Activated CD4-positive, alpha-beta T cell treated with anti-CD3 and anti-CD28 coated beads for 24 hours (primary cell): Measurements from ENCODE around the gene BAG3.
A peak's percentile ranks its signal among the peaks of the same experiment; 100 is the strongest.
"Not testable (repeated sequence)": the region's sequence is repeated elsewhere in the genome, so short reads cannot be mapped to it uniquely, and the experiment has no call there.

Experiments
- DNase-seq, 2 donors: peaks; one replicate each; pipeline ENCODE4 v3.0.0-alpha.2; 2020; ENCODE audit warnings: low read depth in 2 of 2

BAG3 gene

GRCh38 chr10:119640875-119641526 lies 10.2 kb upstream of the BAG3 start:
- DNase-seq: no peak

GRCh38 chr10:119642556-119643111 lies 8.5 kb upstream of the BAG3 start:
- DNase-seq: no peak

- DNase-seq: no peak
Observed at GRCh38 chr10:119643306-119644204, 7.6 kb upstream of the BAG3 start.

DNA sequence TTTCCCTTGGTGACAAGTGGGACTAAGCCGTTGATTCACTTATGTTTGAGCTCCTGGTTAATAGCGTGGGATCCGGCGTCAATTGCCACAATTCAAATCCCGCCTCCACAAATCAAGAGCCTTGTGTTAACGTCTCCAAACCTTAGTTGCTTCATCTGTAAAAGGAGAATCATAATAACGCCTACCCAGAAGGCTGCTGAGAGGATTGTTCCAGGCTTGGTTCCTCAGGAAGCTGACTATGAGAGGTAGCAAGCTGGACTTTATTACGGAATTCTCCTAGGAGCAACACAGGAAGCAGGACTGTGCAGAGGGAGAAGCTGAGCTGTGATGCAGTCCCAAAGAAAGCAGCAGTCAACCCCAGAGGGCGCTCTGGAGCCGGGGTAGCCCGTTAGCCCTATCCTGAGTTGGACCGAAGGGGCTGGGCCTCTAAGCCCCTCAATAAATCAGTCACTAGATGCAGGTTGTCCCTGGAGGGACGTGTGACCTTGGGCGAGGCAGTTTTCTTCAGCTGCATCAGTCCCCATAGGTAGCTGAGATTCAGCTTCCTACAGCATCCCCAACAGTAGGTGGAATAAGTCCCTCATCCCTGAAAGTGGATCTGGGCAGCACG lies 6.9 kb upstream of the BAG3 start:
- DNase-seq: no peak

GRCh38 chr10:119644994-119645393 lies 6.2 kb upstream of the BAG3 start:
- DNase-seq: no peak

DNA sequence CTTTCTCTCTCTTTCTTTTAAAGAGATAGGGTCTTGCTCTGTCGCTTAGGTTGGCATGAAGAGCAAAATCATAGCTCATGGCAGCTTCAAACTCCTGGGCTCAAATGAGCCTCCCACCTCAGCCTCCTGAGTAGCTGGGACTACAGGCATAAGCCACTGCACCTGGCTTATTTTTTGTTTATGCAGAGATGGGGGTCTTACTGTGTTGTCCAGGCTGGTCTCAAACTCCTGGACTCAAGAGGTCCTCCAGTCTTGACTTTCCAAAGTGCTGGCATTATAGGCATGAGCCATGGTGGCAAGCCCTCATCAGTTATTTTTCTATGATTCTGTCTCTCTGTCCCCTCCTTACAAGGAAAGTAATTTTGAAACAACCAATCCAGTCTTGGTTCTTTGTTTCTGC lies 1.1 kb upstream of the BAG3 start:
- DNase-seq: no peak

DNA sequence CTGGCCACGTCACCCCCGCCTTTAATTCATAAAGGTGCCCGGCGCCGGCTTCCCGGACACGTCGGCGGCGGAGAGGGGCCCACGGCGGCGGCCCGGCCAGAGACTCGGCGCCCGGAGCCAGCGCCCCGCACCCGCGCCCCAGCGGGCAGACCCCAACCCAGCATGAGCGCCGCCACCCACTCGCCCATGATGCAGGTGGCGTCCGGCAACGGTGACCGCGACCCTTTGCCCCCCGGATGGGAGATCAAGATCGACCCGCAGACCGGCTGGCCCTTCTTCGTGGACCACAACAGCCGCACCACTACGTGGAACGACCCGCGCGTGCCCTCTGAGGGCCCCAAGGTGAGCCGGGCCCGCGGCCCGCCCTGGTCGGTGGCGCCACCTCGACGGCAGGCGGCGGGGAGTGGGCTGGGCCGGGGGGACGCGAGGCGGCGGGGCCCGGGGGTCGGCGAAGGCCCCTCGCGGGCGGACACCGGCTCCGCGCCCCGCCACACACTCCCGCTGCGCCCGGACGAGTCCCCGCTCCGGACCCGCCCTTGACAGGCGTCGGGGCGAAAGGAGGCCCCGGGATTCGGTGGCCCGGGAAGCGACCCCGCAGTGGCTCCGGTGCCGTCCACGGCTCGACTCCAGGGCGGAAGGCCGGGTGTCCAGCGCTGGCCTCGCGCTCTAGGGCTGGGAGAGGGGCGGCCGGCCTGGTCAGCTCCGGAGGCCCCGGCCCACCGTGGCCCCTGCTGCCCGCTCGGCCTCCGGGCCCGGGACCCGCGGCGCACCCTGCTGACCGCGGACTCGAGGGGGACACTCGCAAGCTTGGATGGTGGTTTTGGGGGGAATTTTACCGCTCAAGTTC lies 557 bp downstream of the BAG3 start:
- DNase-seq: no peak

DNA sequence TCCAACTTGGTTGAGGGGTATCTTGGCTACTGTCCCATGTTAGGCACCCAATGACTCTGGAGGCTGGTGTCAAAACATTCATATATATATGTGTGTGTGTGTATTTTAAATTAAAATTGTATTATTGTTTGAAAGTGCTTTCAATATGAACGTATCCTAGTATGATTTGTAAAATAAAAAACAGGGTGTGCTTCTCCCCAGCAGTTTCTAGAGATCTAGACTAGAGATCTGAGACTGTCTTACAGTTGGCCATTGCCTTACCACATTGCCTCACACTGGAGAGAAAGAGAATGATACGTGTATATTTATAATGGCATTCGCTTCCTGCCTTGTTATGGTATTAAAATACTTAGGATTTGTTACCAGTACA lies 1.2 kb downstream of the BAG3 start:
- DNase-seq: no peak

GRCh38 chr10:119653209-119653608 lies 2.0 kb downstream of the BAG3 start:
- no peak for DNase-seq

DNA sequence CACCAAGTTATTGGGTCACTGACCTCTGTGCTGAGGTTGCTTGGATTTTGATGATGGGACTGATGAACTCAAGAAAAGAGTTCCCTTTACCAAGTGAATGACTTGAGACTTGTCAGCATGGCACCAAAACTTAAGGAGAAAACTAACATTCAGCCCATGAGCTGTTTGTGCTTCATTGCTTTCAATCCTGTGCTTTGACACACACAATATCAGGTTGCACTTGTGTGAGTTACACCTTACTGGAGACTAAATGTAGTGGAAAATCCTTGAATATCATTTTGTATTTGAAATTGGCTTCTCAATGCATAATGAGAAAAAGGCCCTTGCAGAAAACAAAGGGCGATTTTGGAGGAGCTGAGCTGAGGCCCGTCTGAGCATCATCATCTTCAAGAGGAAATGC lies 2.7 kb downstream of the BAG3 start:
- no peak for DNase-seq

DNA sequence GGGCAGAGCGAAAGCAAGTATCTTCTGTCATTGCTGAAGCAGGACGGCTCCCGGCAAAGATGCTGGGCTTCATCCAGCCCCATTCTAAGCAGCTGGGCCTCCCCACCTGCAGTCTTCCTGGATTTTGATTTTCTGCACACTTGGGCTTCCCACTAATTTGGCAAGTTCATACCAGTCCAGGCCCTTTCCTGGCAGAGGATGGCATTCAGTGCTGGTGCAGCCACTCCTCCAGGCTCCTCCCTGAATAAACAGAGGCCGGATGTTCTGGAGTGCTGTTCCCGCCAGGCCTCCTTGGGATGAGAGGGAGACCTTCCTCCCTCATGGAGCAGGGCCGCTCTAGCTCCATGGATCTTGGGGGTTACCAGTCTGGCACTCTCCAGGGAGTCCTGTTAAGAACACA lies 3.4 kb downstream of the BAG3 start:
- DNase-seq: no peak

- DNase-seq: peak; percentile 31 to 39
Observed at GRCh38 chr10:119655566-119656001, 4.4 kb downstream of the BAG3 start.

DNA sequence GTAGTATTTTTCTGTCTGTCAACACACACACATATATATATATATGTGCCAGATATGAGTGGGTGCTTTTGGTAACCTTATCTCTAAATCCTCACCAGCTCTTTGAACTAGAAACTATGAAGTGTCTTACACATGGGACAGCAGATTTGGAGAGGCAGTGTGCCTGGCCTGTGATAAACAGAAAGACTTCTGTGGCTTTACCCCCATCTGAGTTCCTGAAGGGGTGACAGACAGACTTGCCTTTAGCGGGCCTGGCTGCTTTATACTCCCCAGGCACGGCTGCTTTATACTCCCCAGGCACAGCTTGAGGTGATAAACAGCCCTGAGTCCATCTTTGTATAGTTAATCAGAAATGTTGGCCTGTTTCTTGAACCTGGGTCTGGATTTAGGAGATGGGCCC lies 5.6 kb downstream of the BAG3 start:
- DNase-seq: no peak

- no peak for DNase-seq
Observed at GRCh38 chr10:119657725-119658124, 6.5 kb downstream of the BAG3 start.

DNA sequence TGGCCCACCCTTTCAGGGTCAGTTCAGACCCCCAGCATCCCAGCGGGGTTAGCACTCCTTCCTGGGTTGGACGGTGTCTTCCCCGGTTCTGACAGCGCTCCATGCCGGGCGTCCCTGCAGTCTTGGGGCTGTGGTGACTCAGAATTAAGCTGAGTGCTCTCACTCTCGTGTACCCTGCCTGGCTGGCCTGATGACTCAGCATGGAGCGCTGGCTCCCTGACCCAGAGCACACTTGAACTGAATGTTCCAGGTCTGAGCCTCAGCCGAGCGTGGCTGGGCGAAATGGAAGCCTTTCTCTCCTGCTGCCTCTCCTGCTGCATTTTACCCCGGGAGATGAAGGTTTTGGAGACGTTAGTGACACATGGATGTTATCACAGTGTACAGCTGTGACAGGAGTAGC lies 7.1 kb downstream of the BAG3 start:
- no peak for DNase-seq

DNA sequence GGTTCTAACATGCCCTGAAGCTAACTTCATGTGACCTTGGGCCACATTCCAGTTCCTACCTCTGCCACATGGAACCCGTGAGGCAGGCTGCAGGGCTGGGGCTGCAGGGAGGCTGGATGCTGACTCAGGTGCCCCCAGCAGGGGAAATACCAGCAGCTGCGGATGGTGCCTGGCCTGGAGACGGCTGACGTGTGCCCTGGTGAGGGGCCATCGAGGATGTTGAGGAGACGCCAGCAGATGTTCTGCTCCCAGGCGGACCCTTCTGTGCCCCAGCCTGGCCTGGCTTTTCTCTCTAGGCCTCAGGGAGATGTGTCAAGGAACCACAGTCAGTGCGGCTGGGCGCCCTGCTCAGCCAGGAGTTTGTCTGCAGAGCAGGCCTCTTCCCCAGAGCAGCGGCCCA lies 8.8 kb downstream of the BAG3 start:
- no peak for DNase-seq

DNA sequence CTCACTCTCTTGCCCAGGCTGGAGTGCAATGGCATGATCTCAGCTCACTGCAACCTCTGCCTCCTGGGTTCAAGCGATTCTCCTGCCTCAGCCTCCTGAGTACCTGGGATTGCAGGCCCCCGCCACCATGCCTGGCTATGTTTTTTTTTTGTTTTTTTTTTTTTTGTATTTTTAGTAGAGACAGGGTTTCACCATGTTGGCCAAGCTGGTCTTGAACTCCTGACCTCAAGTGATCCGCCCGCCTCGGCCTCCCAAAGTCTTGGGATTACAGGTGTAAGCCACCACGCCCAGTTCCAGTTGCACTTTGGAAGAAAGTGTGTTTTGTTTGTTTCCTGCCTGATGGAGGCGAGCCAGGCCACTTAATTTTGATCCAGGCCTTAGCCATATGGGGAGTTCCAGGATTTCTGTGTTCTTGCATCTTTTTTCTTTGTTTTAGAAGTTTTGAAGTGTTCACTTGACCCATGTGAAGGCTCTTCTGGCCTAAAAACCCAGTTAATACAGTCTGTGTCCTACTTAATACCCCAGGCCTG lies 11.0 kb downstream of the BAG3 start:
- not testable (repeated sequence) for DNase-seq

DNA sequence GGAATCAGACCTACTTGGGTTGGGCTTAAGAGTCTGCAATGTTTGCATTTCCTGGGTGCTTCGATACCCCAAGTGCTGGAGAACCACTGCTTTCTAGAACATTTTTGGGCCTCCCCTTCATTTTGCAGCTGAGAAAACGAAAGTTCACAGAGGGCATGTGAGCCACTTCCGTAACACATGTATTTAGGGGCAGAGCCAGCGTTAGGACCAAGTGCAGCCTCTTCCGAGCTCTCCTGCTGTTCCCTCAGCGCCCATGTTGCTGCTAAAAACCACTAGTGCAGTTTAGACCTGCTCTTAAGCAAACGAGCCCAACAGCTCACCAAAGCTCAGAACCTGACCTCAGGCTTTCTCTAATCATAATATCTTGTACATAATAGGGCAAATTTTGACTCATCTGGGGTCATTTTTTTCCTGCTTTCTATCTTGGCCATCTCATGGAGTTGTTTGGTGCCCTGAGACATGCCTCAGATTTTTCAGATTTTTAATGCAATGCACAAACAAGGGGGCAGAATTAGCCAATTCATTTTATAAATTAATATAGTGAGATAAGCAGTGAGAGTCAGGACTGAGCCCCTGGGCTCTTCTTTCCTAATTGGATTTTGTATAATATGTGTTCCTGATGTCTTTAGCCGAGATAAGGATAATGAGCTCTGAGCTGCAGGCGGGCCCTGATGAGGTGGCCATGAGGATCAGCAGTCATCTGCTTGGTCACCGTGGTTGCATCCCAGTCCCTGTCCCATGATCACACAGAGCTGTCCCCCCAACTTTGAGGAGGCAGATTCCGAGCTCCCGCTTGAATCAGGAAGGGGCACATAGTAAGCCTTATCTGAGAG lies 12.9 kb downstream of the BAG3 start:
- no peak for DNase-seq

GRCh38 chr10:119665901-119666708 lies 14.9 kb downstream of the BAG3 start:
- no peak for DNase-seq

GRCh38 chr10:119666709-119667004 lies 15.5 kb downstream of the BAG3 start:
- DNase-seq: no peak
